ENCODE data around the gene SMYD3. TPM values are rescaled to one million over a fixed set of nuclear protein-coding genes. Genes with fewer than 3 reads are reported as not detected.

Gene SMYD3
- total and polyA plus RNA-seq, 2 donors (not counting 3 experiments of a cell fraction or from before 2014, with no cell fraction given): 16.0 to 32.1 TPM

DNA sequence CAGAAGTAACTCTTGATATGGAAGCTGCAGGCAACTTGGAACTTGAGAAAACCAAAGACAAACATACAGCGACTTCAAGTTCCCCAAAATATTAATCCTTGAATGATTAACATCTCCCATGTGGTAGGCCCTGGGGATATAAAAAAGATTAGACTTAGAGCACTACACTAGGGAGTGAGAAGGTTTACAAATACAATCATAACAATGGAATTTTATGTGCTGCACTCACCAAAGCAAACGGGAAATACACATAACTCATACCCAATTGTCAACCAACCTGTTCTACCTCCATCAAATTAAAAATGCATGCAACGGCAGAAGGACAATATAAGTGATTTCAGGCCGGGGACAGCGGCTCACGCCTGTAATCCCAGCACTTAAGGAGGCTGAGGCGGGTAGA is 3.7 kb downstream of the SMYD3 start:
- DNase-seq (ENCODE audit: low read depth, low spot score): no peak
- dilution Hi-C loops (cut with MboI; ENCODE audit: extremely low pct_ligation_motif_present, low sequenced_read_pairs): no loop called here

More for the DNA sequence above, 3.7 kb downstream of the SMYD3 start:
- no TSS peak for BruUV-seq (replicated peaks)
- no peak for FAIRE-seq
- Histone ChIP-seq H3K9me1 (replicated peaks; ENCODE audit: control insufficient read depth, extremely low read depth, insufficient read depth, low read length) (no peaks in the 10 kb centered on the region), H3K4me1 (ENCODE audit: control insufficient read depth, extremely low read depth, insufficient read depth, low read length) (peaks cover 14% of the 10 kb centered on the region), H3K27ac (ENCODE audit: insufficient read depth, low read depth, low read length) (no peak overlapping the region), H3K79me2 (ENCODE audit: control insufficient read depth, insufficient read depth, low read length) (peaks cover 10% of the 10 kb centered on the region), H3K9ac (replicated peaks; ENCODE audit: extremely low read depth, insufficient read depth, low read length) (no peak overlapping the region), H3K27me3 (ENCODE audit: control insufficient read depth in 2 of 2, insufficient read depth in 2 of 2, low read length in 2 of 2) (no peaks in the 10 kb centered on the region), H3K9me3 (replicated peaks; ENCODE audit: control insufficient read depth, insufficient read depth, low read length) (no peaks in the 10 kb centered on the region), H3K36me3 (ENCODE audit: control insufficient read depth in 2 of 2, extremely low read depth in 1 of 2, insufficient read depth in 2 of 2, low read length in 2 of 2) (no peaks in the 10 kb centered on the region), H4K20me1 (replicated peaks; ENCODE audit: control insufficient read depth, extremely low read depth, insufficient read depth, low read length) (no peaks in the 10 kb centered on the region), H3K4me2 (ENCODE audit: insufficient read depth, low read length) (no peak overlapping the region), H3K4me3 (replicated peaks in 1 of 3; ENCODE audit: insufficient read depth in 1 of 3, low read depth in 1 of 3, low read length in 3 of 3) (no peak overlapping the region), H2AFZ (ENCODE audit: low read depth, low read length) (no peak overlapping the region)
- intact Hi-C loops (cut with micrococcal nuclease): no loop called here
- ChIA-PET POLR2A (no interaction called here), CTCF (interaction anchor here (0.7 kb wide), 1 partner anchor 188 kb away, joined by 3 read pairs; no protein-coding TSS in a partner anchor)
- TF ChIP-seq, protein P1, sequence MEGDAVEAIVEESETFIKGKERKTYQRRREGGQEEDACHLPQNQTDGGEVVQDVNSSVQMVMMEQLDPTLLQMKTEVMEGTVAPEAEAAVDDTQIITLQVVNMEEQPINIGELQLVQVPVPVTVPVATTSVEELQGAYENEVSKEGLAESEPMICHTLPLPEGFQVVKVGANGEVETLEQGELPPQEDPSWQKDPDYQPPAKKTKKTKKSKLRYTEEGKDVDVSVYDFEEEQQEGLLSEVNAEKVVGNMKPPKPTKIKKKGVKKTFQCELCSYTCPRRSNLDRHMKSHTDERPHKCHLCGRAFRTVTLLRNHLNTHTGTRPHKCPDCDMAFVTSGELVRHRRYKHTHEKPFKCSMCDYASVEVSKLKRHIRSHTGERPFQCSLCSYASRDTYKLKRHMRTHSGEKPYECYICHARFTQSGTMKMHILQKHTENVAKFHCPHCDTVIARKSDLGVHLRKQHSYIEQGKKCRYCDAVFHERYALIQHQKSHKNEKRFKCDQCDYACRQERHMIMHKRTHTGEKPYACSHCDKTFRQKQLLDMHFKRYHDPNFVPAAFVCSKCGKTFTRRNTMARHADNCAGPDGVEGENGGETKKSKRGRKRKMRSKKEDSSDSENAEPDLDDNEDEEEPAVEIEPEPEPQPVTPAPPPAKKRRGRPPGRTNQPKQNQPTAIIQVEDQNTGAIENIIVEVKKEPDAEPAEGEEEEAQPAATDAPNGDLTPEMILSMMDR (IDR thresholded peaks at IDR 0.05; ENCODE audit: extremely low read depth in 1 of 2, insufficient read depth in 1 of 2, low read depth in 1 of 2, low read length in 2 of 2): no peak
- no peak for TF ChIP-seq MYC (IDR thresholded peaks at IDR 0.05; ENCODE audit: low read depth, low read length)
- TF ChIP-seq POLR2AphosphoS5 (IDR thresholded peaks at IDR 0.05; ENCODE audit: insufficient read depth, low read depth, low read length): no peak
- peak; percentile 9 for TF ChIP-seq FOS (IDR thresholded peaks at IDR 0.05; ENCODE audit: borderline replicate concordance, insufficient read depth, low read length)
- TF ChIP-seq EZH2 (IDR thresholded peaks at IDR 0.05; ENCODE audit: borderline replicate concordance, low read depth, low read length, severe bottlenecking): no peak
